H1 (cell line): ENCODE measurements around the gene LRRC56. TPM values are rescaled to one million over a fixed set of nuclear protein-coding genes. Genes with fewer than 3 reads are reported as not detected.

Experiments
- EZH2 ChIP-seq: fragments of 200-600 bp; sonication (generic); IDR thresholded peaks from 2 replicates; pipeline ENCODE4 v1.7.1; 2012; ENCODE audit warnings: low read depth, mild to moderate bottlenecking, moderate library complexity, low read length, inconsistent platforms; ENCODE audit not compliant: severe bottlenecking
- JUN ChIP-seq: IDR thresholded peaks from 2 replicates; pipeline ENCODE4 v1.6.1; 2011; ENCODE audit warnings: low read depth, mild to moderate bottlenecking, improper control_type of control experiment, low read length
- MAFK ChIP-seq: IDR thresholded peaks from 2 replicates; pipeline ENCODE4 v1.6.1; 2012; ENCODE audit warnings: low read depth, mild to moderate bottlenecking, improper control_type of control experiment, low read length
- ZNF274 ChIP-seq: IDR thresholded peaks from 2 replicates; pipeline ENCODE4 v1.7.0; 2012; ENCODE audit warnings: low read length, borderline replicate concordance; ENCODE audit errors: extremely low read depth
- polyA plus RNA-seq, 7 experiments: library from polyadenylated mRNA; depleted of rRNA in 3 of 7; stranded (reverse) in 5 of 7; unstranded in 2 of 7; fragments of >200 nt in 5 of 7; fragments of 200-250 nt in 2 of 7; gene quantifications; 1 replicate in 5 of 7; 2 replicates in 1 of 7; 4 replicates in 1 of 7; pipeline versions ENCODE4 v1.2.1 to v1.2.3, GENCODE V29; 2011 to 2013; ENCODE audit warnings: missing spikeins in 2 of 7, mixed read lengths in 2 of 7
- total RNA-seq: library from RNA; stranded (reverse); fragmentation: NEBNext Ultra II Directional; extraction: Animal tissue kit (Norgen Biotek cat#: 25700); gene quantifications from 2 replicates; pipeline ENCODE4 v1.2.1, GENCODE V29; 2021

Gene LRRC56
- total and polyA plus RNA-seq, 2 of the 8 experiments (the other 6 are each of a cell fraction or from before 2014, with no cell fraction given): 0.94 to 1.9 TPM

GRCh38 chr11:540583-541432, 3.5 kb downstream of the LRRC56 start (continued):
- TF ChIP-seq EZH2: no peak
- TF ChIP-seq JUN: no peak
- TF ChIP-seq ZNF274: no peak
- TF ChIP-seq MAFK: no peak
